Measurements from ENCODE around the gene PIN1.

PIN1 gene

GRCh38 chr19:9885077-9885552, 50.0 kb downstream of the PIN1 start:
- DNase-seq: no peak

DNA sequence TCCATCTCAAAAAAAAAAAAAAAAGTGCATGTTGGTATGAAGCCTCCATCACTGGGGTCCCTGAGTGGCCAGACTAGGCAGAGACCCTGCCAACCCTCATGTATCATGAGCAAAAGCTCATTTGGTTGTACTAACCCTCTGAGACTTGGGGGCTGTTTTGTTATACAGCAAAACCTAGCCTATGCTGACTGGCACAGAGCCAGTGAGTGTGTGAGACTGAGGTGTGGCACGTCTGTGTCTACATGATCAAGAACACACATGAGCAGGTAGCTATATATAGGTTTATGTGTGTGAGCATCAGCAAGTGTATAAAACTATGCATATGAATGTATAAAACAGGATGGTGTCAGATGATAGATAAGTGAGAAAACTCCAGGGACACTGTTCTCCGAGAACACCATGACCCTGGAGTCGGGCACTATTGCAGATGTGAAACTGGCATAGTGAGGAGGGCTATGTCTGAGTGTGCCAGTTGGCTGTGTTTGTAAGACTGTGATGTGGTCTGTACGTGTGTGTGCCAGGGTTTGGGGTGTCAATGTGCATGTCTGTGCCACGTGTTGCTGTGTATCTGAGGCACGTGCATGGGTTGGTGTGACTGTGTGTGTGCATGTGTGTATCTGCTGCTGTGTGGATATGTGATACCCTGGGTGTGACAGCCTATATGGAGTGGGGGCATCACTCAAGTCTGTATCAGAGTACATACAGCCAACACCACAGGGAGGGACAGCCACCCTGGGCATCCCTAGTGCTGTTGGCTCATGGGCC, 56.7 kb downstream of the PIN1 start:
- DNase-seq: no peak
